GM19240 (cell line): ENCODE data around the gene UBE2QL1.
"Not testable (repeated sequence)": the region's sequence is repeated elsewhere in the genome, so short reads cannot be mapped to it uniquely, and the experiment has no call there.

ENCODE experiments used
- DNase-seq: peaks from one replicate; pipeline ENCODE4 v3.0.0; 2011; ENCODE audit warnings: low spot score; ENCODE audit not compliant: insufficient read length

UBE2QL1 gene

DNA sequence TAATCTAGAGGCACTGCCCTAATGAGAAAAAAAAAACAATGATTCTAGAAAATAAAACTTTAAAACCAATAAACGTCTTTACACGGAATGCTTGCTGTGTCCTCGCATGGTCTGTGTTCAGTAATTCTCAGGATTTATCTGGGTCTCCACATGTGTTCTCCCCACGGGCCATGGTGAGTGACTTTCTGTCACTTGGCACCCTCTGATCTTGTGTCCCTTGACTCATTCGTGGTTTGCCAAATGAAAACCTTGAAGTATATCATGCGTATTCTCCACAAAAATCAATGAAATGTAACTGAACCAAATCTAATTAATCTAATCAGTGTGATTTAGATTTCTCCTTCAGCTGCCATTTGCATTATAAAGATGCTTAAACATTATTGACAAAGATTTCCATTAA, 48.0 kb downstream of the UBE2QL1 start:
- no peak for DNase-seq

DNA sequence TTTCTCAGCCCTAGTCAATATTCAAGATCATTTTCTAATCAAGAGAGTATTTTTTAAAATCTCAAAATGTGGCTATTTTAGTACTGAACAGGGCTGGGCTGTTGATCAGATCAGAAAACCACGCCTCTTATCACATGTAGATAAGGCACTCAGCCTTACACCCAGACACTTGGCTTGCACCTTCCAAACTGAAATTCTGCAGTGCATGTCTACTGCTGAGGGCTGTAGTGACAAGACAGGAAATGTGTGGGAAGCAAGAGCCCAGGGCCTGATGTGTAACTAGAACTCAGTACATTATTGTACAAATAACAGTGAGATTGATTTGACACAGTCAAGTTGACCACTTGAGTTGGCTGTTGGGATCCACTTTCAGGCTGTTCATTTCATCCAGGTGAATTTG, 48.6 kb downstream of the UBE2QL1 start:
- DNase-seq, result no peak

DNA sequence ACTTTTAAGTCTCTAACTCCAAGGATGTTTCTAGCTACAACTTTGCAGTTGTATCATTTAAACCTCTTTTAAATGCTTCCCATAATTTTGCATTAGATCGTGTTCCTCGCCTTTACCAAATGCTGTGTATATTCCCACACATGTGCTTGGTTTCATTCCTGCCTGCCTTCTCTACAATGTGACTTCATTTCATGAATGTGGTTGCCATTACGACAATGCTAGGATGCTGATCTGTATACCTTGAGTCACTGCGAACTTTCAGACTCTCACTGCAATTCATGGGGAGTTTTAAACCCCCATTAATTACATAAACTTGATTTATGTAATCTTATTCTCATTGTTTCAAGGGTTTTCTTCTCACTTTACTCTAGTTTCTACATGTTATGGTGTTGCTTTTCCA, 50.3 kb downstream of the UBE2QL1 start:
- DNase-seq, result no peak

DNA sequence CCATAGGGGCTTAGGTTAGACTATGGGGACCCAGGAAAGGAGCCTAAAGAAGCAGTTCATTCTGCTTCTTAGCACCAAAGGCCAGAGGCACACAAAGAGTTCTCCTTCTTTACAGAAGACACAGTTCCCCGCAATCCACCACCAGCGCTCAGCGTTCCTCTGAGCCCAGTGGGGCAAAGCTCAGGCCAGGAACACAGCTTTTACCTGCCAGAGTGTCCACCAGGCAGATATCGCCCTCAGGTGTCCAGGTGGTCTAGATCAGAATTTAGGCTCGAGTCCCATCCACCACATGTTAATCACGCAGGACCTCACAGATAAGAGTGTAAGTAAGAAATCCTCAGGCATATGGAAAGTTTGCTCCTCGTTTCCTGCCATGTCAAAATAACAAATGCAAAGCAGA, 53.0 kb downstream of the UBE2QL1 start:
- no peak for DNase-seq

DNA sequence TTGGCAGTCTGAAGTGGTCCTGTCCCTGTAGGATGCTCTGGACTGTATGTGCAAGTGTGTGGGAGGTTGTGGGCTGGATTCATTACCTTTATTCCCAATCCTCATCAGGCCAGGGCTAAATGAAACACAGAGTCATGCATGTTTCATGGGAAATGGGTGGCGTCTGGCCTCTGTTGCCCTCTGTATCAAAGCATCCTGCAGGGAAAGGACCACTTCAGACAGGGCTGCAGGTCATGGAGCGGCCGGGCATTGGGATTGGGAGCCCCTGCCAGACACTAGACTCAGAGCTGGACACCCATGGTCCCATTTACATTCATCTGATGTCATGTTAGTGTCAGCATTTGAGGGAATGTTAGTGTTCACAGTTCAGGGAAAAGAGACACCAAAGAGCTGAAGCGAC, 53.8 kb downstream of the UBE2QL1 start:
- DNase-seq, result no peak

DNA sequence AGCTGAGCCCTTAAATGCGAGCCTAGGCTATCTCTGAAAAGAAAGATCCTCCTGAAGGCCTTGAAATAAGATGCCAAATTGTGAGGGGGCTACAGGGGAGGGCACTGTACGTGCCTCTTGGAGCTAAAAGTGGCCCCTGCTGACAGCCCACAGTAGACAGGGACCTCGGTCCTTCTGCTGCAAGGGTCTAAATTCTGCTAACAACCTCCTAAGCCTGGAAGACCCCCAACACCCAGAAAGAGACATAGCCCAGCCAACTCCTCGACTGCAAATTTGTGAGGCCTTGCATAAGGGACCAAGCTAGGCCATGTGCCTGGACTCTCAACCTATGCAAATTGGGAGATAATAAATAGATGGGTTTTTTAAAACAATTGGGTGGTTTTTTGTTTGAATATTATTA, 54.7 kb downstream of the UBE2QL1 start:
- DNase-seq, result no peak

DNA sequence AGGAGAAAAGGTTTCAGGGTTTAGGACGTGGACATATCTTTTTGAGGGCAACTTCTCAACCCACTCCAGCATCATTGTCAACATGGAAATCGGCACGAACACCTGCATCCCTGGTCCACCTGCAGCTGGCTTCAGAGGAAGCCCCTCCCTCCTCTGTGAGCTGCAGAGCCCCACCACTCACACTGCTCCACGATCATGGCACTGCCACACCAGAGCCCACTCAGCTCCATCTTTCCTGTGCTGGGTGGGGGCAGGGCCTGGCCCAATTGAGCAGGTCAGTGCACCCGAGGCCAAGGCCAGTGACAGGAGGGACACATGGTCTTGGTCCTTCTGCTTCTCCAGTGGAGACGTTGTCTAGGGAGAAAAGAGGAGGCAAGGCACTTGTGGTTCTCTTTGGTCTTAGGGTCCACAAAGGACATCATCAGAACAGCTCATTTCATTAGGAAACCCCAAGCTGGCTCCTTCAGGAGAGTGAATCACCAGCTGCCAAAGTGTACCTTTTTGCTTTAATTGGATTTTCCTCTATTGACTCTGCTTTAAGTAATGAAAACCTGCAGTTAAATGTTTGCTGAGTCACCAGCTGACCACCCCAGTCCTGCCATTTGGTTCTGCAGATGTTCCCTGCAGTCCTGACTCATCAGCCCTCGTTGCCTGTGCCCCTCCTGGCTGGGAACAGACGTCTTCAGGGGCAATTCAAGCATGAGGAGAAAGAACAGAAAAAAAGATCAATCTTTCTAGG, 56.2 kb downstream of the UBE2QL1 start:
- no peak for DNase-seq

DNA sequence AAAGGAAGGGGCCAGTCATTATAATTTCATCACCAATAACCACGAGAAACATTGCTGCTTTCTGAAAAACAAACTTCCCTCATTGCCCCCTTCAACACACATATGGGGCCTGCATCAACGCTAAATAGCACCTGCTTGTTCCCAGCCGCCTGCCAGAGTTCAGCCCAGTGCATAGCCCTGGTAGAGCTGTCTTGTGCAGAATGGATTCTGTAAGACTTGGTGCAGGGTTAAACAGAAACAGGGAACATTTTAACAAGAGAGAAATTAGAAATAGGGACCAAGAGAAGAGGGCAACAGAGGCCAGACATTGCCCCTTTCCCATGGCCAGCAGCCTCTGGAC, 56.7 kb downstream of the UBE2QL1 start:
- DNase-seq, result no peak

DNA sequence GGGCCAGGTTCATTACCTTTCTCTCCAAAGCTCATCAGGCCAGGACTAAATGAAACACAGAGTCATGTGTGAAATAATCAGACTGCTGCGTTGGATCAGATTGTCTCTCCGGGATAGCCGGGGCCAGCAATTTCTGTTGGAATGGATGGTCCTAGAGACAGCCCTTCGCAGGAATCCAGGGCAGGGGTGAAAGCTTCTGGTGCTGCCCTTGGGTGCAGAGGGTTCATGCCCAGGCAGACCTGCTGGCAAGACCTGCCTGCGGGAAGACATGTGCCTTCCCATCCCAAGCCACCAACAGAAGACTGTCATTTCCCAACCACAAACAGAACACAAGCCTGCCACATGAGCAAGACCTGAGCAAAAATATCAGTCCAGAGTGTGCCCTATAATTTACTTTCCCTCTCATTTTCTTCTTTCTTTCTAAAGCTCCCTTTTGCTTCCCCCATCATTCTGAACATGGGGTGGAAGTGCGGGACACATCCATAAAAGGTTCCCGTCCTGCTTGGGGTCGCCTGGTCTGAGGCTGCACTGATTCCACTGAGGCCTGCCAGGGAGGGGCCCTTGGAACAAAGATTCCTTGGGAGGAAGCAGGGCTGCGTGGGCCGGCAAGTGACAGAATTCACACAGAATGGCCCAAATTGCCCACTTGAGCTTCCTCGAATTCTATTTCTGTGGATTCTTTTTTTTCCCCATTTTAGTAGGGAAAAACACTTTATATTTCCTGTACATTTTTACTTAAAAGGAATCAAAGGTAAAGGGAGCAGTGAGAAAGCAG, 57.3 kb downstream of the UBE2QL1 start:
- DNase-seq, result no peak

DNA sequence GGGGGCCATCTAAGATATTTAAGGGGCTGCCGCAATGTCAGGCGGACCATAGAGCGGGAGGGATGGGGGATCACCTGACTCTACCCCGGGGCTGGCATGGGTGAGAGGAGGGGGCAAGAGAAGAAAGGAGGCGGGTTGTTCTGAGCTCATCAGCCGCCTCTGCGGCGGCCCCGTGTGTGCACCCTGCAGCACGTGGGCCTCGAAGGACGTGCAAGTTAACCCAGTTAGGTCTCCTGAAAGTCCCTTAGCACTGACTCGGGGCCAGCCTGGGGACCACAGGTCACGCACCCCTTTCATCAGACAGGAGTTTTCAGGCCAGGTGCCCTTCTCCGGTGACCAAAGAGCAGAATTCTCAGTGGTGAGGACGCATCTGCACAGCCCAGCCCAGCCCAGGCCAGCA, 58.0 kb downstream of the UBE2QL1 start:
- no peak for DNase-seq

DNA sequence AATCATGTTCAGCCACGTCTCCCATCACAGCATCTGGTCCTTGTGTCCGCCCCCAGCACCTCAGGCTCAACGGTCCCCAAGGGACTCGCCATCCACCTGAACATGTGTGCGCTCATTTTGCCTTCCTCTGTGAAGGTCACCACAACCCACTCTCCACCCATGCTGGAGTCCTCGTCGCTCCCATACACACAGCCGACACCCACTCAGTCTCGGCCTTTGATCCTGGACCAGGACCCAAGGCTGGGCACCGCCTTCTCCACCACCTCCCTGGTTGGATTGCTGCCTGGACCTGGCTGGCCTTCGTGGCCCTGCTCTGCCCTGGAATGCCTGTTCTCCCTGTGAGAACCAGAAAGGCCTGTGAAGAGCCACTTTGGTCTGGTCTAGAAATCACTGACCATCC, 60.3 kb downstream of the UBE2QL1 start:
- DNase-seq, result no peak

DNA sequence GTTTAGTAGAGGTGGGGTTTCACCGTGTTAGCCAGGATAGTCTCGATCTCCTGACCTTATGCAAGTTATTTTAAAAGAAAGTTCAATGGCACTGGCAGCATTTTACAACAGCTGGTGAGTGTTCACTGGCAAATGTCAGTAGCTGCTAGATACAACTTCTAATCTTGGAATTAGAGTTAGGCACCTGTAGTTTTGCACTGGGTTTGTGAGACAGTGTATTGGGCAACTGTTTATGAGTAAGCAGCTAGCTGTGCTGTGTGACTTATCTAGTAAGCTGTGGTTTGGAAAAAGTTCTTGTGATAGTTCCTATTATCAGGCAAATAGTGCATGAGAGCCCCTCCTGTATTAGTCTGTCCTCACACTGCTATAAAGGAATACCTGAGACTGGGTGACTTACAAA, 61.5 kb downstream of the UBE2QL1 start:
- no peak for DNase-seq

DNA sequence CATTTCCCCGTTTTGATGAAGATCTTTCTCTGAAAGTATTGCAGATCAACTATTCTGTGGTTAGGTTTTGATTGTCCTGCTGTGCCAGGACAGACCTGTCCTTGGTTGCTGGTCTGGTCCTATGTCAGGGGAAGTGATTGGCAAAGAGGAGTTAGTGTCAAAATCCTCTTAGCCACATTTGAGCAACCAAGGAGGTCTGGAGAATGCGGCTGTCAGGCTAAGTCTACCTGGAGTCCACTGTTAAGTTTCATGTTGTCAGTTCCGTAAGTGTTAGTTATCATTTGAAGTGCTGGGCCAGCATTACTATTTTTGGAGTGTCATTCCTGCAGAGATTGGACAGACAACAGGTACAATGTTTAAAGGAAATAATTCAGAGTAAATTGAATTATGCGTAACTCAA, 62.3 kb downstream of the UBE2QL1 start:
- DNase-seq, result no peak

DNA sequence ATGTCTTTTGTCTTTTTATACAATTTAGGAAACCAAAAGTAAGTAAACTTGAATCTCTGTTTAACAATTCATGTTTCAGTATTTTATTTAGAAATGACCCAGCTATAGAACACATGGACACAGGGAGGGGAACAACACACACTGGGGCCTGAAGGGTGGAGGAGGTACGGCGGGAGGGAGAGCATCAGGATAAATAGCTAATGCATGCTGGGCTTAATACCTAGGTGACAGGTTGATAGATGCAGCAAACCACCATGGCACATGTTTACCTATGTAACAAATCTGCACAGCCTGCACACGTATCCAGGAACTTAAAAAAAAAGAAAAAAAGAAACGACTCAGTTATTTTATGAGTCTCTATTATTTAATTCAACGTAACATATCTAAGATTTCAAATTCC, 67.2 kb downstream of the UBE2QL1 start:
- not testable (repeated sequence) for DNase-seq

DNA sequence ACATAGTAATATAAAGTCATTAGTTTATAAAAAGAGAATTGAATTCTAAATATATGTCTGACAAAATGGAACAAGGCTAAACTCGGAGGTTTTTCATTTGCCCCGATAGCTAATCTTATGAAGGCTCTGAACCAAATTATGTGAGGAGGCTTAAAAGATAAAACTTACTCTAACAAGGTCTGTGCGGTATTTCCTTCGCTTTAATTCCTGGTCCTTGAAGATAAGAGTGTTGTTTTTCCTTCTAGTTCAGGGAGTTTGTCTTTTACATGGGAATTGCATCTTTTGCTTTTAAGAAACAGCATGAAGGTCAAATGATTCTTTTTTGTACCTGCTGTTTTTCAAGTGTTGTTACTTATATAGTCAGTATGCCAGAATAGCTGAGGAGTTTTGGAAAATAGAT, 68.2 kb downstream of the UBE2QL1 start:
- no peak for DNase-seq

DNA sequence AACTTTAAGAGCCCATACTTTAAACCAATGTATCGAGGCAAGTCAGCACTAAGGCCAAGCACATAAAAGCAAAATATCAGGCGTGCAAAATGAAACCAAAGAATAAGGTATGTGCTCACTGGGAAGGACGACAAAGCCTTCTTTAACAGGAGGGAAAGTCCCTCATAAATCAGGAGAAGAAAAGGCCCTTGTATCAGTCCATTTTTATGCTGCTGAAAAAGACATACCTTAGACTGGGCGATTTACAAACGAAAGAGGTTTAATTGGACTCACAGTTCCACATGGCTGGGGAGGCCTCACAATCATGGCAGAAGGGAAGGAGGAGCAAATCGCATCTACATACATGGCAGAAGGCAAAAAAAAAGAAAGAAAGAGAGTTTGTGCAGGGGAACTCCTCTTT, 68.9 kb downstream of the UBE2QL1 start:
- no peak for DNase-seq

DNA sequence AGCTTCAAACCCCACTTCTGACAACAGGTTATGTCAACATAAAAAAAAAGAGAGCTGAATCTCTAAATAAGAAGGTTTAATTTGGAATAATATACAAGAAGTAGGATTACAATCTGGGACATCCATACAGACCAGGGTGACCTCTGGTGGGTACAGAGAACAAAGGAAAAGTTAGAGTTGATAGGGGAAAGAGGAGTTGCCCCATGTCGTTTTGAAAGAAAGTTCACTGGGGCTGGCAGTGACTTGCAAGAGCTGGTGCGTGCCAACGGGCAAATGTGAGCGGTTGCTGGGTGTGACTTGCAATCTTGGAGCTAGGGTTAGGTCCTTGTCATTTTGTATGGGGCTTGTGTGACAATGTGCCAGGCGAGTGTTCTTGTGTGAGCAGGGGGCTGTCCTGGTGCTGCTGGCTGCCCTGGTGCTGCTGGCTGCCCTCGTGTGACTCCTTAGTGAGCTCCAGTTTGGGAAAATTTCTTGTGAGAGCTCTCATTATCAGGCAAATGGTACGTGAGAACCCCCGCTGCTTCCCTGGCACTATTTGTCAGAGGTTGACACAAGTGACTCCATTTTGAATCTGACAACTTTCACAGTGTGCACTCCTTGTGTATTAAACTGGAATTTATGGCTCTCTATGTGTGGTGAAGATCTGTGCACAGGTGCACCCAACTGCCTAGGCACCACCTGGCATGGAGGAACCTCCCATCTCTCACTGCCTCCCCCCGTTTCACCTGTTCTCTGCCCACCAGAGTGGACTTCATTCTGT, 69.8 kb downstream of the UBE2QL1 start:
- no peak for DNase-seq

DNA sequence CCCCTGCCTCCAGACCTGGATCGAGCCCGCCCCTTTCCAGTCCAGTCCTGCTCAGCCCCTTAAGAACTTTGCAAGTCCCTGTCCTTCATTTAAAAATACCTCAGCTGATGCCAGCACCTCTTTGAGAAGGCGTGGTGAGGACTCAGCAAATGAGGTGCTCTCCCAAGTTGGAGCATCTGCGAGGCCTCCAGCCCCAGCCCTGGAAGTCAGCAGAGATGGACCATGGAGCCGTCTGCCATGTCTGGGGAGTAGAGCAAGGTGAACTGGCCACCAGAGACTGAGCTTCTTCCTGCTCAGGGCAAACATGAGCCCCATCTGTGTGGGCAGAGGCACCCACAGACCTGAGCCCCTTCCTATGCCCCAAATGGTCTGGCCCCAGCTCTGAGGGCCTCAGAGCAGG, 71.5 kb downstream of the UBE2QL1 start:
- no peak for DNase-seq

DNA sequence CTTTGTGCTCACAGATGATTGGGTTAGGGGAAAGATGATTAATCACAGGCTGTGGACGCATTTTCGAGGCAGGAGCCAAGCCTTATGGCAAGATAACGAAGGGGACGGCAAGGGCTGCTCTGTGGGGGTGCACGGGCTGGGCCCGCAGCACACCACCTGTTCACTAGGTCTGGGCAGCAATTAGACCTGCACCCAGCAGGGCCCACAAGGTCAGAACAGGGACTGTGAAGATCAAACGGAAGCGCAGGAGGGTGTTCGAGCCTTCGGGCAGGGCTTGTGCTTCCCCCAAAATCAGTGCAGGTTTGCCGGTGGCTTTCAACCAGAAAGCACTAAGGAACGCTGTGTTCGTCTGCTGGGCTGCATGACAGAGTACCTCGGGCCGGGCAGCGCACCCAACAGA, 73.7 kb downstream of the UBE2QL1 start:
- DNase-seq, result no peak

DNA sequence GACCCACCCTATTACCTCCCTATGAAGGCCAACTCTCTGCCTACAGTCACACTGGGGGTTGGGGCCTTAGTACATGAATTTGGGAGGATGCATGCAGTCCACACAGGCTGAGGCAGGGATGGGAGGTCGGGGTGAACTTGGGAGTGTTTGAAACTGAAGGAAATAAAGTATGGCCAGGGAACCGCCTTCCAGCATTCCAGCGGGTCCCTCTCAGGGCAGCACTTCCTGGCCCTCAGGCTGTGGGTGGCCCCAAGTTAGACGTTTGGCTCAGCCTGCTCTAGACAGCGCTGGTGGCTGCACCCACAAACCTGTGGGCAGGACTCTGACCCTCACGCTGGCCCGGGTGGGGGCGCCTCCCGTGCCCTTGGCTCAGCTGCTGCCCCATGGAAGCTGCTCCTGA, 74.3 kb downstream of the UBE2QL1 start:
- no peak for DNase-seq

DNA sequence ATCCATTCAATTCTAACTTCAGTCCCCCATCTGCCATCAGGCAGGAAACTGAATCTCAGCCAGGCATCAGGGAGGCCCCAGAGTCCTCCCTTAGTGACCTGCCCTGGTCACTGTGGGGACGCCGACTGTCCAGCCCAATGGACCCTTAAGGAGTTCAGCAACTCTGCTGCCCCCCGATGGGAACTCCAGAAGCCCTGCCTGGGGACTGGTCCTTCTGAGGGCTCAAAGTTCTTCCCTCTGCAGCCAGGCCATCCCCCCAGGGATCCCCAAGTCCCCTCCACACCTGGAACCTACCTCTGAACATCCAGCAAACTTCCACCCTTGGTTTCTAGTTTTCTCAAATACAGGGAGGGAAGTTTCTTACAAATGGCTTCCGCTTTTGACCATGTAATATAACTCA, 76.8 kb downstream of the UBE2QL1 start:
- DNase-seq, result no peak

DNA sequence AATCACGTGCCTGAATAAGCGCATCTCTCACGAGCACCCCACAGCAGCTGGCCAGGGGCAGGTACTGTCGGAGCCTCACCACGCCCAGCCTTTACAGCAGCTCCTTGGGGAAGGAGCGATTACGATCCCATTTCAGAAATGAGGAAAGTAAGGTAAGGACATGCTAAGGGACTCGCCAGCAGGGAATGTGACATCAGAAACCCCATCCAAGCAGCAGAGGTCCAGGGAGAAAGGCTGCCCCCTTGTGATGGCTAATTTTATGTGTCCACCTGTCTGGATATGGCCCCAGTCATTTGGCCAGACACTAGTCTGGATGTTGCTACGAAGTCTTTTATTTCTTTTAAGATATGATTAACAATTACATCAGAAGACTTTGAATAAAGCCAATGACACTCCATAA, 77.3 kb downstream of the UBE2QL1 start:
- no peak for DNase-seq
